SK-N-SH (cell line): Measurements from ENCODE around the gene GLTP.

Experiments used
- GATA2 ChIP-seq: sonication (generic); formaldehyde crosslinking; IDR thresholded peaks from 2 replicates; pipeline ENCODE4 v1.5.0; 2020; ENCODE audit warnings: mild to moderate bottlenecking, missing genetic modification reagents
- MXI1 ChIP-seq: IDR thresholded peaks from 2 replicates; pipeline ENCODE4 v1.6.1; 2012; ENCODE audit warnings: mild to moderate bottlenecking, low read depth, low read length, improper control_type of control experiment
- RXRA ChIP-seq: IDR thresholded peaks from 2 replicates; pipeline ENCODE4 v1.4.0; 2012; ENCODE audit warnings: low read depth, mild to moderate bottlenecking, borderline replicate concordance
- SMC3 ChIP-seq: IDR thresholded peaks from 2 replicates; pipeline ENCODE4 v1.6.1; 2012; ENCODE audit warnings: low read depth, low read length, improper control_type of control experiment
- TF ChIP-seq, protein P1 (sequence below): IDR thresholded peaks from 2 replicates; pipeline ENCODE4 v1.4.0; 2012; ENCODE audit warnings: low read depth, borderline replicate concordance
- TF ChIP-seq, protein P2 (sequence below): fragments of 200-600 bp; sonication (generic); IDR thresholded peaks from 2 replicates; pipeline ENCODE4 v1.6.1; 2017; ENCODE audit warnings: antibody characterized with exemption, mild to moderate bottlenecking, moderate library complexity

DNA sequence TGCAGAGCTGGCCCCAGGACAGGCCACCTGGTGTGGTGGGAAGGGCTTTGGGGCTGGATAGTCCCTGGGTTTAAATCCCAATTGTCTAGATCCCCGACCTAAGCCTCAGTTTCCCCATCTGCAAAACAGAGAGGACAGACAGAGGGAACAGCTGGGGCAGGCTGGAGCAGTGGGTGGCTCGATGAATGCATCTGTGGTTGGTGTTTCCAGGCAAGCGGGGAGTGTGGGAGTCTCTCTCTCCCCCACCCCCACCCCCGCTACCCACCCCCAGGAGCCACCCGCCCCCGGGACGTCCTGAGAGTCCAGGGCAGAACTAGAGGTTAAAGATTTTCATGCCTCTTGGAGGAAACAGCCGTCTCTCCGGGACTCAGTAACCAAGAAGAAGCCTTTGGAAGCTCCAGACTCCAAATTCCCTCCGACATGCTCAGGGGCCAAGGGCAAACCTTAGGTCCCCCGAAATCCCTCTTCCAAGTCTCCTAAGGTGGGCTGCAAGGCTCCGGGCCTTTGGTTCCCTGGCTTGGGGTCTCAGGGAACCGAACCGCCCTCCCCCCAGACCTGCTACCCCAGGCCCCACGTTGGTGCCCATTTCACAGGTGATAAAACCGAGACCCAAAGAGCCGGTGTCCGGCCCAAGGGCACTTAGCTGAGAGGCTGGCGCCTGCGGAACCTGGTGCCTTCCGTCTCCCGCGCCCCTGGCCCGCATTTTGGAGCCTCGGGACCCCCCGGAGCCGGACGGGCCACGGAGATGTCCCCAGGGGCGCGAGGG, 47.6 kb downstream of the GLTP start:
- TF ChIP-seq RXRA = no peak
- TF ChIP-seq, protein P1, sequence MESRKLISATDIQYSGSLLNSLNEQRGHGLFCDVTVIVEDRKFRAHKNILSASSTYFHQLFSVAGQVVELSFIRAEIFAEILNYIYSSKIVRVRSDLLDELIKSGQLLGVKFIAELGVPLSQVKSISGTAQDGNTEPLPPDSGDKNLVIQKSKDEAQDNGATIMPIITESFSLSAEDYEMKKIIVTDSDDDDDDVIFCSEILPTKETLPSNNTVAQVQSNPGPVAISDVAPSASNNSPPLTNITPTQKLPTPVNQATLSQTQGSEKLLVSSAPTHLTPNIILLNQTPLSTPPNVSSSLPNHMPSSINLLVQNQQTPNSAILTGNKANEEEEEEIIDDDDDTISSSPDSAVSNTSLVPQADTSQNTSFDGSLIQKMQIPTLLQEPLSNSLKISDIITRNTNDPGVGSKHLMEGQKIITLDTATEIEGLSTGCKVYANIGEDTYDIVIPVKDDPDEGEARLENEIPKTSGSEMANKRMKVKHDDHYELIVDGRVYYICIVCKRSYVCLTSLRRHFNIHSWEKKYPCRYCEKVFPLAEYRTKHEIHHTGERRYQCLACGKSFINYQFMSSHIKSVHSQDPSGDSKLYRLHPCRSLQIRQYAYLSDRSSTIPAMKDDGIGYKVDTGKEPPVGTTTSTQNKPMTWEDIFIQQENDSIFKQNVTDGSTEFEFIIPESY = no peak
- TF ChIP-seq GATA2 (CRISPR knock-in tag) = no peak
- TF ChIP-seq, protein P2, sequence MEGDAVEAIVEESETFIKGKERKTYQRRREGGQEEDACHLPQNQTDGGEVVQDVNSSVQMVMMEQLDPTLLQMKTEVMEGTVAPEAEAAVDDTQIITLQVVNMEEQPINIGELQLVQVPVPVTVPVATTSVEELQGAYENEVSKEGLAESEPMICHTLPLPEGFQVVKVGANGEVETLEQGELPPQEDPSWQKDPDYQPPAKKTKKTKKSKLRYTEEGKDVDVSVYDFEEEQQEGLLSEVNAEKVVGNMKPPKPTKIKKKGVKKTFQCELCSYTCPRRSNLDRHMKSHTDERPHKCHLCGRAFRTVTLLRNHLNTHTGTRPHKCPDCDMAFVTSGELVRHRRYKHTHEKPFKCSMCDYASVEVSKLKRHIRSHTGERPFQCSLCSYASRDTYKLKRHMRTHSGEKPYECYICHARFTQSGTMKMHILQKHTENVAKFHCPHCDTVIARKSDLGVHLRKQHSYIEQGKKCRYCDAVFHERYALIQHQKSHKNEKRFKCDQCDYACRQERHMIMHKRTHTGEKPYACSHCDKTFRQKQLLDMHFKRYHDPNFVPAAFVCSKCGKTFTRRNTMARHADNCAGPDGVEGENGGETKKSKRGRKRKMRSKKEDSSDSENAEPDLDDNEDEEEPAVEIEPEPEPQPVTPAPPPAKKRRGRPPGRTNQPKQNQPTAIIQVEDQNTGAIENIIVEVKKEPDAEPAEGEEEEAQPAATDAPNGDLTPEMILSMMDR = no peak
- no peak for TF ChIP-seq MXI1
- no peak for TF ChIP-seq SMC3
